PC-3 (cell line): ENCODE results near the gene DRC1. TPM values are rescaled to one million over a fixed set of nuclear protein-coding genes. Genes with fewer than 3 reads are reported as not detected.
"Not testable (repeated sequence)": the region's sequence is repeated elsewhere in the genome, so short reads cannot be mapped to it uniquely, and the experiment has no call there.

Experiments used
- ATAC-seq: fragments of 200-7000 bp; cut with Tn5 transposase; 2 replicates; pipeline ENCODE4 v1.9.1; 2020; ENCODE audit warnings: mild to moderate bottlenecking, moderate library complexity
- Bru-seq: library from RNA; stranded (reverse); fragments of 400-500 nt; gene quantifications from one replicate; lab custom pipeline; 2021; lab: Mats Ljungman, UMichigan
- BruChase-seq, 2 experiments: library from RNA; stranded (reverse); fragments of 400-500 nt; gene quantifications; one replicate each; lab custom pipeline; 2021; lab: Mats Ljungman, UMichigan
- BruUV-seq: library from RNA; stranded (reverse); fragments of 400-500 nt; replicated peaks from 2 replicates; lab custom pipeline; 2021; lab: Mats Ljungman, UMichigan
- CTCF ChIA-PET: fragments of 300-600 bp; sonication (Branson Sonifier 250); formaldehyde crosslinking; loops from one replicate; lab custom pipeline; 2022; ENCODE audit warnings: antibody characterized with exemption; lab: Charles Lee
- POLR2A ChIA-PET: fragments of 300-600 bp; sonication (Branson Sonifier 250); formaldehyde crosslinking; loops from one replicate; lab custom pipeline; 2022; ENCODE audit warnings: antibody characterized with exemption; ENCODE audit not compliant: unreplicated experiment; lab: Charles Lee
- DNase-seq: peaks from one replicate; pipeline ENCODE4 v3.0.0-alpha.2; 2015
- H2AFZ ChIP-seq: fragments of 300-600 bp; sonication (generic); 2 replicates; pipeline ENCODE4 v1.6.0; 2016; ENCODE audit warnings: antibody characterized with exemption, low read length
- H3F3A ChIP-seq: fragments of 300-600 bp; sonication (generic); one replicate; pipeline ENCODE4 v1.6.0; 2017; ENCODE audit warnings: antibody characterized with exemption, low read length, control low read depth, mild to moderate bottlenecking; ENCODE audit not compliant: unreplicated experiment
- H3K27ac ChIP-seq: fragments of 300-600 bp; sonication (generic); 2 replicates; pipeline ENCODE4 v1.5.1; 2016; ENCODE audit warnings: mild to moderate bottlenecking, low read length
- H3K27me3 ChIP-seq: fragments of 300-600 bp; sonication (generic); 2 replicates; pipeline ENCODE4 v1.6.1; 2016; ENCODE audit warnings: low read length, mixed read lengths
- H3K36me3 ChIP-seq: fragments of 300-600 bp; sonication (generic); 2 replicates; pipeline ENCODE4 v1.6.1; 2016; ENCODE audit warnings: low read depth, mixed run types, low read length, mixed read lengths
- H3K4me1 ChIP-seq: fragments of 300-600 bp; sonication (generic); 2 replicates; pipeline ENCODE4 v1.5.1; 2016; ENCODE audit warnings: low read length; ENCODE audit not compliant: insufficient read depth
- H3K4me2 ChIP-seq: fragments of 300-600 bp; sonication (generic); 2 replicates; pipeline ENCODE4 v1.6.0; 2016; ENCODE audit warnings: low read length
- H3K4me3 ChIP-seq: fragments of 300-600 bp; sonication (generic); 2 replicates; pipeline ENCODE4 v1.5.1; 2016; ENCODE audit warnings: mild to moderate bottlenecking, low read length, mixed read lengths
- H3K79me2 ChIP-seq: fragments of 300-600 bp; sonication (generic); 2 replicates; pipeline ENCODE4 v1.6.1; 2017; ENCODE audit warnings: low read length, mixed read lengths
- H3K9ac ChIP-seq: fragments of 300-600 bp; sonication (generic); 2 replicates; pipeline ENCODE4 v1.6.0; 2016; ENCODE audit warnings: mild to moderate bottlenecking, low read length
- H3K9me2 ChIP-seq: fragments of 300-600 bp; sonication (generic); replicated peaks from 2 replicates; pipeline ENCODE4 v1.6.1; 2016; ENCODE audit warnings: mixed run types, low read length, mixed read lengths
- H3K9me3 ChIP-seq: fragments of 300-600 bp; sonication (generic); 2 replicates; pipeline ENCODE4 v1.6.1; 2016; ENCODE audit warnings: low read length, mixed read lengths
- H4K20me1 ChIP-seq: fragments of 300-600 bp; sonication (generic); 2 replicates; pipeline ENCODE4 v1.6.1; 2016; ENCODE audit warnings: low read length, mixed read lengths
- EZH2 ChIP-seq: fragments of 300-600 bp; sonication (generic); IDR thresholded peaks from one replicate; pipeline ENCODE4 v1.6.1; 2017; ENCODE audit warnings: antibody characterized with exemption, mild to moderate bottlenecking, low read length; ENCODE audit not compliant: unreplicated experiment
- EZH2phosphoT487 ChIP-seq: fragments of 300-600 bp; sonication (generic); IDR thresholded peaks from 2 replicates; pipeline ENCODE4 v1.6.1; 2018; ENCODE audit warnings: mild to moderate bottlenecking, antibody characterized with exemption, low read length, borderline replicate concordance
- intact Hi-C: fragments of 100-400 bp; cut with micrococcal nuclease; formaldehyde crosslinking; loops from 2 replicates; pipeline ENCODE4 v1.9.0; 2023
- long read RNA-seq: library from polyadenylated mRNA; unstranded; transcript quantifications from one replicate; pipeline ENCODE4 v2.0.0, GENCODE V29; 2021; ENCODE audit not compliant: unreplicated experiment
- total RNA-seq: library from RNA; depleted of rRNA; stranded (reverse); fragments of >200 nt; gene quantifications from 2 replicates; pipeline ENCODE4 v1.2.3, GENCODE V29; 2014; rRNA removed
- TF ChIP-seq, protein P1 (sequence below): fragments of 300-600 bp; sonication (generic); conservative IDR thresholded peaks from 2 replicates; pipeline ENCODE4 v1.5.1; 2017; ENCODE audit warnings: antibody characterized with exemption, low read depth, mild to moderate bottlenecking, low read length

Gene DRC1
- not detected in 2 replicates for total RNA-seq
- Bru-seq, nascent RNA: percentile 22 among the genes with signal in this experiment
- BruChase-seq, experiment 1, labeled RNA remaining after a 6-hour chase: percentile 37 among the genes with signal in this experiment
- percentile 42 among the genes with signal in this experiment for BruChase-seq, experiment 2, labeled RNA remaining after a 2-hour chase
- long read RNA-seq: 0 reads

DNA sequence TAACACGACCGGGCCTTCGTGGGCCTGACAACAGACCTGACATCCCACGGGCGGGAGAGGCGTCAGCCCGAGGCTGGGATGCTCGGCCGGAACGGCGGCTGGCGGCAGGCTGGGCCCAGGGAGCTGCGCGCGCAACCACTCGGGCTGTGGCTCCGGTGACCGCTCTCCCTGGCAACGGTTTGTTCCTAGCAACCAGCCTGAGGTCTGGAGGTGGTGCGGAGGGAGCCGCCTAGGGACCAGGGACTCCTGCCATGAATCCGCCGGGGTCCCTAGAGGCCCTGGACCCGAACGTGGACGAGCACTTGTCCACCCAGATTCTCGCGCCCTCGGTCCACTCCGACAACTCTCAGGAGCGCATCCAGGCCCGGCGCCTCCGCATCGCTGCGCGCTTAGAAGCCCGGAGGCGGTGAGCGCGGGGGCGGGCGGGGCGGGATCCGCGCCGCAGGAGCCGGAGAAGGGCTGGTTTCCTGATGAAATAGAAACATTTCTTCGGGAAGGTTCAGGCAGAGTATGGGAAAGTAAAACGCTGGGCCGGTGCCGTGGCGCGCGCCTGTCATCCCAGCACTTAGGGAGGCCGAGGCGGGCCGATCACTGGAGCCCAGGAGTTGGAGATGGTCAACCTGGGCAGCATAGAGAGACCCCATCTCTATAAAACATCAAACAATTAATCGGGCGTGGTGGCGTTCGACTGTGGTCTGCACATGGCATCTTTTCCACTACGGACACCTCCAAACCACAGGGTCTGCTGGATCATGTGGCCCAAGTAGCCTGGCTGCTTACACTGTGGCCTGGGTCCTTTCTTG, at the start of gene DRC1:
DRC1 (plus strand) TSS at position 182 of the 803 bp plus-strand sequence; CDS start at position 252, 70 bp downstream.
- Histone ChIP-seq H3K79me2 (no peaks in the 10 kb centered on the region), H4K20me1 (no peaks in the 10 kb centered on the region), H3K4me3 (no peak within 1 kb of the TSS), H3K9me2 (no peaks in the 10 kb centered on the region), H3K27me3 (no peaks in the 10 kb centered on the region), H3K36me3 (no peaks in the 10 kb centered on the region), H3K4me1 (no peaks in the 10 kb centered on the region), H2AFZ (no peak within 1 kb of the TSS), H3K9me3 (no peaks in the 10 kb centered on the region), H3K27ac (no peak within 1 kb of the TSS), H3F3A (no peaks in the 10 kb centered on the region), H3K4me2 (no peak within 1 kb of the TSS), H3K9ac (no peak within 1 kb of the TSS)
- CTCF ChIA-PET: no interaction called here
- TF ChIP-seq, protein P1, sequence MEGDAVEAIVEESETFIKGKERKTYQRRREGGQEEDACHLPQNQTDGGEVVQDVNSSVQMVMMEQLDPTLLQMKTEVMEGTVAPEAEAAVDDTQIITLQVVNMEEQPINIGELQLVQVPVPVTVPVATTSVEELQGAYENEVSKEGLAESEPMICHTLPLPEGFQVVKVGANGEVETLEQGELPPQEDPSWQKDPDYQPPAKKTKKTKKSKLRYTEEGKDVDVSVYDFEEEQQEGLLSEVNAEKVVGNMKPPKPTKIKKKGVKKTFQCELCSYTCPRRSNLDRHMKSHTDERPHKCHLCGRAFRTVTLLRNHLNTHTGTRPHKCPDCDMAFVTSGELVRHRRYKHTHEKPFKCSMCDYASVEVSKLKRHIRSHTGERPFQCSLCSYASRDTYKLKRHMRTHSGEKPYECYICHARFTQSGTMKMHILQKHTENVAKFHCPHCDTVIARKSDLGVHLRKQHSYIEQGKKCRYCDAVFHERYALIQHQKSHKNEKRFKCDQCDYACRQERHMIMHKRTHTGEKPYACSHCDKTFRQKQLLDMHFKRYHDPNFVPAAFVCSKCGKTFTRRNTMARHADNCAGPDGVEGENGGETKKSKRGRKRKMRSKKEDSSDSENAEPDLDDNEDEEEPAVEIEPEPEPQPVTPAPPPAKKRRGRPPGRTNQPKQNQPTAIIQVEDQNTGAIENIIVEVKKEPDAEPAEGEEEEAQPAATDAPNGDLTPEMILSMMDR: no peak
- TF ChIP-seq EZH2phosphoT487 (no peak), EZH2 (no peak)
- POLR2A ChIA-PET: no interaction called here
- intact Hi-C loops: no loop called here
- ATAC-seq (no peak), DNase-seq (no peak)
- no TSS peak for BruUV-seq

DNA sequence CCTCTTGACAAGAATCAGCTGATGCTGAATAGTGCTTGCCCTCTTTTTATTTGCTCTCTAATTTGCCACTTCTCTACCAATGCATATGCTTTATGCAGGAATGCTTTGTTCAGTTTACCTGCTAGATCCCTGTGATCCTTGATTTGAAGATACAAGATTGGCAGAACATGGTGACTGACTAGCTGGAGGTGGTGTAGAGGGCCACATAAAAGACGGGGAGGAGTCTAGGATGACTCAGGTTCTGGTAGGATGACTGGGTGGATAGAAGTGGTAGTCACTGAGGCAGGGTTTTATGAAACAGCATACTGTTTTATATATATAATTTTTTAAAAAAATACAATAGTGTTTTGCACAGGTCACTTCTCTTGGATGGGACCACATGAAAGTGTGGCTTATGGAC, 48.8 kb upstream of the DRC1 start:
- peaks cover 33% of the 10 kb centered on the region for H3K4me1 ChIP-seq
- H3K79me2 ChIP-seq: peaks cover 96% of the 10 kb centered on the region
- intact Hi-C loops: no loop called here
- no peak overlapping the region for H2AFZ ChIP-seq
- H3K27me3 ChIP-seq: no peaks in the 10 kb centered on the region
- 0 out of 2 replicates have a peak, but pooled peaks cover 4% of the 10 kb centered on the region for H3K36me3 ChIP-seq
- ATAC-seq (peak; percentile 53), DNase-seq (peak; percentile 69)
- CTCF ChIA-PET: no interaction called here
- peaks cover 17% of the 10 kb centered on the region; the same call in 1 of the 2 replicates for H4K20me1 ChIP-seq
- H3K9me3 ChIP-seq: no peaks in the 10 kb centered on the region
- no peaks in the 10 kb centered on the region for H3K9me2 ChIP-seq
- POLR2A ChIA-PET: no interaction called here
- no peak overlapping the region for H3K4me2 ChIP-seq
- H3K4me3 ChIP-seq: no peak overlapping the region
- no TSS peak for BruUV-seq
- H3K9ac ChIP-seq: no peak overlapping the region
- TF ChIP-seq EZH2phosphoT487: no peak
- TF ChIP-seq, protein P1: no peak
- TF ChIP-seq EZH2: no peak
- H3F3A ChIP-seq: no peaks in the 10 kb centered on the region
- H3K27ac ChIP-seq: no peak overlapping the region

DNA sequence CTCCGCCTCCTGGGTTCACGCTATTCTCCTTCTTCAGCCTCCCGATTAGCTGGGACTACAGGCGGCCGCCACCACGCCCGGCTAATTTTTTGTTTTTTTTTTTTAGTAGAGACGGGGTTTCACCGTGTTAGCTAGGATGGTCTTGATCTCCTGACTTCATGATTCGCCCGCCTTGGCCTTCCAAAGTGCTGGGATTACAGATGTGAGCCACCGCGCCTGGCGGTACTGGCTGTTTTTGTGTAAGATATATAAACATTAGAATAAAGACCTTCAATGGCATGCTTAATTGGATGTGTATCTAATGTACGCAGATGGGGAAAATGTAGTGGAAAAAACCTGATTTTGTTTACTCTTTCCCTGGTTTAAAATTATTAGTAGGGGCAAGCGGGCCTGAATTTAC, 47.3 kb upstream of the DRC1 start:
- DNase-seq, H3K9me3 ChIP-seq, H3K36me3 ChIP-seq, H3K27ac ChIP-seq, POLR2A ChIA-PET, H3K4me3 ChIP-seq, ATAC-seq, H3K27me3 ChIP-seq, H3K9ac ChIP-seq, H3F3A ChIP-seq, BruUV-seq, H2AFZ ChIP-seq, CTCF ChIA-PET, intact Hi-C loops, H3K9me2 ChIP-seq: not testable (repeated sequence)
- peaks cover 96% of the 10 kb centered on the region for H3K79me2 ChIP-seq
- peaks cover 17% of the 10 kb centered on the region; the same call in 1 of the 2 replicates for H4K20me1 ChIP-seq
- H3K4me1 ChIP-seq: peaks cover 25% of the 10 kb centered on the region
- peak overlapping the region; percentile 68 for H3K4me2 ChIP-seq
